Neural crest cell (in vitro differentiated cells): ENCODE measurements around the gene BRMS1. TPM values are rescaled to one million over a fixed set of nuclear protein-coding genes. Genes with fewer than 3 reads are reported as not detected.

Experiments used
- DNase-seq: peaks from one replicate; pipeline ENCODE4 v3.0.0; 2021; ENCODE audit warnings: low read depth, mixed read lengths, low spot score
- H3K27ac Mint-ChIP-seq: one replicate; pipeline ENCODE4 v1.8.0; 2021; ENCODE audit warnings: mild to moderate bottlenecking, mixed read lengths; ENCODE audit not compliant: unreplicated experiment
- H3K27me3 Mint-ChIP-seq: 2 replicates; pipeline ENCODE4 v1.8.0; 2021; ENCODE audit warnings: low read depth, mild to moderate bottlenecking, mixed read lengths
- H3K36me3 Mint-ChIP-seq: 2 replicates; pipeline ENCODE4 v1.8.0; 2021; ENCODE audit warnings: low read depth, mild to moderate bottlenecking, mixed read lengths
- H3K4me1 Mint-ChIP-seq: 2 replicates; pipeline ENCODE4 v1.8.0; 2021; ENCODE audit warnings: mixed read lengths
- H3K4me3 Mint-ChIP-seq: one replicate; pipeline ENCODE4 v1.8.0; 2021; ENCODE audit warnings: mild to moderate bottlenecking, mixed read lengths
- H3K9me3 Mint-ChIP-seq: 2 replicates; pipeline ENCODE4 v1.8.0; 2021; ENCODE audit warnings: mixed read lengths
- CTCF ChIP-seq: fragments of 200-600 bp; sonication (generic); conservative IDR thresholded peaks from 2 replicates; pipeline ENCODE4 v1.5.0; 2021; ENCODE audit warnings: antibody characterized with exemption, mild to moderate bottlenecking
- total RNA-seq: library from RNA; stranded (reverse); gene quantifications from 2 replicates; pipeline ENCODE4 v1.2.1, GENCODE V29; 2021

Gene BRMS1
- total RNA-seq, 1 donor from 2014 or later, result 40.2 TPM

DNA sequence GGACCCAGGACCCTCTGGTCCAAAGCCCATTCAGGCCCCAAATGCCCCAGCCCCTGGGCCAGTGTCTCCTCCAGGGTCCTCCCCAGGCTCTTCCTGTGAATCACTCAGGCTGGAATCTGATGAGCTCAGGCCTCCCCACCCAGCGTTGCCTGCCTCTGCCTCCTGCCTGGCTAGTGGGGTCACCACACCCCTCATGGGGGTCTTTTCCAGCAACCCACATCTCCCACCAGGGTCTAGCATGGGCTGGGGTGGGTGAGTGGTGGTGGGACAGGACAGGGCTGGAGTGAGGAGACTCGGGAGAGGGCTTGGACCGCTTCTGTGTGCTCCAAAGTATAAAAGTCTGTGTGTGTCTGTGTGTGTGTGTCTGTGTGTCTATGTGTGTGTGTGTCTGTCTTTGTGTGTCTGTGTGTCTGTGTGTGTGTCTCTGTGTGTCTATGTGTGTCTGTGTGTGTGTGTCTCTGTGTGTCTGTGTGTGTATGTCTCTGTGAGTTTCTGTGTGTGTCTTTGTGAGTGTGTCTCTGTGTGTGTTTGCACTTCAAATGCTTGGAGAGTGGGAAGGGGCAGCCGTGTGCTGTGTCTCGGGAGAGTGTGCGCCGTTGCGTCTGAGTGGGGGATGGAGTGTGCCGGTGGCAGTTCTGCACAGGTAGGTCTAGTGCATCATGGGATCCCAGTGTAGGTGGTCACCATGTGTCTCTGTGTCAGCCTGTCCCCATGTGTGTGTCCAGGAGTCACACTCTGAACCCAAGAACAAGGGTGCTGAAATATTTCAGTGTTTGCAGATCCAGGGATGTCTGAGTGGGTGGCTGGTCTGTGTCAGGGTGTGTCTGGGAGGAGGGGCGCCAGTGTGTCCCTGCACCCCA is 17.5 kb downstream of the BRMS1 start:
- Mint-ChIP-seq H3K4me3 (peak overlapping the region; percentile 0), H3K36me3 (no peaks in the 10 kb centered on the region), H3K27ac (peak overlapping the region; percentile 59), H3K9me3 (peaks cover 8% of the 10 kb centered on the region), H3K4me1 (peaks cover 46% of the 10 kb centered on the region), H3K27me3 (no peaks in the 10 kb centered on the region)
- no peak for DNase-seq
- no peak for TF ChIP-seq CTCF

DNA sequence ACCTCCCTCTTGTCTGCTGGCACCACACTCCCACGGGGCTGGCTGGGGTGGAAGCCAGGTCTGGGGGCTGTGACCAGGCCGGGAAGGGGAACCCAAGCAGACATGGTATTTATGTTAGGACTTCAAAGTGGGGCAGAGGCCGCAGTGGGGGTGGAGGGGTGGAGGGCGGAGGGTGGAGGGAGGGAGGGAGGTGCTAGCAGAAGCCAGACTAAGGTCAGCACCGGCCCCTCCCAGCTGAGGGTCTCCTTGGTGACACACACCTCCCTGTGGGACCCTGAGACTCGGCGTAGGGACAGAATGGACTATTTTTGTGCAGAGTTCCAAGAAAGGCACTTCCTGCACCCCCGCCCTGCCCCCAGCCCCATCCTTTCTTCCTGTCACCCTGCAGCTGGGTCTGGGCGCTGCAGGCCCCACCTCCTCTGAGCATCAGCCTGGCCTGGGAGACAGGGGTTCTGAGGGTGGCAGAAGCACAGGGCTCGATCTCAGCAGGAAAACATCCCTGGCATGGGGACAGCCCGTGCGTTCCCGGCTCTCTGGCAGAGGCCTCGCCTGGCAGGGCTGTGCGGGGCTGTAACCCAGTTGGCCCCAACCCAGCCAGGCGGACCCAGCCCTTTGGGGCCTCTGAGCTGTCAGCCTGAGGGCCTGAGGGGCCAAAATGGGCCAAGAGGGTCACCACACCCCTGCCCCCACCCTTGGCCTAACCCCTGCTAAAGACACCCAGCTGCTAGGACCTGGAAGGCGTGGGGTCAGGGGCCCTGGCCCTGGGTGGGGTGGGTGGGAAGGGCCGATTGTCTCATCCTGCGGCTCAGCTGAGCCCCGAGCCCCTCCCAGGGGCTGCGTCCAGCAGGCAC is 18.4 kb downstream of the BRMS1 start:
- Mint-ChIP-seq H3K27me3 (no peaks in the 10 kb centered on the region), H3K36me3 (no peaks in the 10 kb centered on the region), H3K4me3 (peak overlapping the region; percentile 27), H3K27ac (peak overlapping the region; percentile 39), H3K9me3 (peaks cover 8% of the 10 kb centered on the region), H3K4me1 (peaks cover 49% of the 10 kb centered on the region)
- DNase-seq, result no peak
- TF ChIP-seq CTCF, result no peak

DNA sequence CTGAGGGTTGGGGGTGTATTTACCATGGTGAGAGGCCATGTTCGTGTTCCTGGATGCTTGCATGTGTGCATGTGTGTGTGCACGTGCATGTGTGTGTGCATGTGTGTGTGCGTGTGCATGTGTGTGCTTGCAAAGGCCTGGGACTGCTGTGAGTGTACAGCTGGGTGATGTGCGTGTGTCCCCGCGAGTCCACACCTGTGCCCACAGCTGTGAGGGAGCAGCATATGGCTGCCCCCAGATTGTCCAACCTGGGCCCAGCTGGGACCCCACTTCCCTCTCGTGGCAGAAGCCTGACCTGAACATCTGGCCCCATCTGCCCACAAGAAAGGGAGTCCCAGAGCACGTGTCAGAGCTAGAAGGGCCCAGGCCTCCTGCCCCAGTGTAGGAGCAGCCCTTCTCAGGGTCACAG is 19.6 kb downstream of the BRMS1 start:
- Mint-ChIP-seq H3K4me1 (peaks cover 49% of the 10 kb centered on the region), H3K27ac (no peak overlapping the region), H3K36me3 (no peaks in the 10 kb centered on the region), H3K4me3 (no peak overlapping the region), H3K27me3 (no peaks in the 10 kb centered on the region), H3K9me3 (peaks cover 9% of the 10 kb centered on the region)
- no peak for TF ChIP-seq CTCF
- DNase-seq, result no peak

DNA sequence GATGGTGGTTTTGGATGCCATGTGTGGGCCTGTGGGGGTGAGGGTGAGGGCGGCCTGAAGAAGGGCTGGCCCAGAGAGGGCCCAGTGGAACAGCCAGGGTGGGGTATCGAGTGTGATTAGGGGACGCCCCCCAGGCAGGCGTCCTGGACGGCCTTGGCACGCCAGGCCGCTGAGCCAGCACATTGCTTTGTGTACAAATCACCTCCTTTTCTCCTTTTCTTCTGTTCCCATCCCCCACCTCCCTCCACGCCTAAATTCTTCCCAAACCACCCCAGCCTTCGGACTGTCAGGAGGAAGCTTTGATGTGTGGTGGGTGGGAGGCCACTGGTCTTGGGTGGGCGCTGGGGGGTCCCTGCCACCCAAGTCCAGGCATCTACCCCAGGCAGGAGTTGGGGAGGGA is 20.2 kb downstream of the BRMS1 start:
- peaks cover 14% of the 10 kb centered on the region for H3K9me3 Mint-ChIP-seq
- no peak for TF ChIP-seq CTCF
- H3K4me1 Mint-ChIP-seq, result peaks cover 49% of the 10 kb centered on the region
- no peaks in the 10 kb centered on the region for H3K27me3 Mint-ChIP-seq
- no peak for DNase-seq
- no peak overlapping the region for H3K4me3 Mint-ChIP-seq
- H3K27ac Mint-ChIP-seq, result peak overlapping the region; percentile 81
- no peaks in the 10 kb centered on the region for H3K36me3 Mint-ChIP-seq

GRCh38 chr11:66323684-66324083 is 21.2 kb downstream of the BRMS1 start:
- Mint-ChIP-seq H3K27me3 (no peaks in the 10 kb centered on the region), H3K4me1 (peaks cover 51% of the 10 kb centered on the region), H3K36me3 (no peaks in the 10 kb centered on the region), H3K9me3 (peaks cover 14% of the 10 kb centered on the region), H3K4me3 (no peak overlapping the region), H3K27ac (no peak overlapping the region)
- TF ChIP-seq CTCF, result no peak
- DNase-seq, result no peak
